Activated B cell treated with CpG ODN at 0.5 μM for 24 hours (primary cell): ENCODE results near the gene RPL35A. TPM values are rescaled to one million over a fixed set of nuclear protein-coding genes. Genes with fewer than 3 reads are reported as not detected.

Experiments
- ATAC-seq: fragments of 200-7000 bp; cut with Tn5 transposase; one replicate; pipeline ENCODE4 v1.10.0; 2021; ENCODE audit warnings: low read depth, mild to moderate bottlenecking, moderate library complexity
- CTCF ChIA-PET: fragments of 350-600 bp; sonication (Branson Sonifier 250); formaldehyde crosslinking; loops from one replicate; lab custom pipeline; 2021; ENCODE audit warnings: antibody characterized with exemption; lab: Charles Lee
- POLR2A ChIA-PET: fragments of 350-600 bp; sonication (Branson Sonifier 250); formaldehyde crosslinking; loops from one replicate; lab custom pipeline; 2021; ENCODE audit warnings: antibody characterized with exemption; lab: Charles Lee
- DNase-seq: peaks from one replicate; pipeline ENCODE4 v3.0.0; 2022
- H3K27ac Mint-ChIP-seq: one replicate; pipeline ENCODE4 v1.8.0; 2020; ENCODE audit warnings: mixed read lengths
- H3K27me3 Mint-ChIP-seq: one replicate; pipeline ENCODE4 v1.8.0; 2021; ENCODE audit warnings: mixed read lengths
- H3K36me3 Mint-ChIP-seq: one replicate; pipeline ENCODE4 v1.8.0; 2021; ENCODE audit warnings: low read depth, mixed read lengths
- H3K4me1 Mint-ChIP-seq: one replicate; pipeline ENCODE4 v1.8.0; 2021; ENCODE audit warnings: mixed read lengths
- H3K4me3 Mint-ChIP-seq: one replicate; pipeline ENCODE4 v1.8.0; 2020; ENCODE audit warnings: mild to moderate bottlenecking, mixed read lengths
- H3K9me3 Mint-ChIP-seq: one replicate; pipeline ENCODE4 v1.8.0; 2020; ENCODE audit warnings: mixed read lengths
- intact Hi-C: fragments of 100-400 bp; cut with micrococcal nuclease; formaldehyde crosslinking; loops from one replicate; pipeline ENCODE4 v1.15.1; 2024
- total RNA-seq: library from RNA; stranded (reverse); gene quantifications from 2 replicates; pipeline ENCODE4 v1.2.3, GENCODE V29; 2022
- TF ChIP-seq, protein P1 (sequence below): fragments of 200-600 bp; IDR thresholded peaks from one replicate; pipeline ENCODE4 v1.8.0; 2022; ENCODE audit warnings: antibody characterized with exemption, mild to moderate bottlenecking

Gene RPL35A
- 1,534 and 1,556 TPM in 2 replicates for total RNA-seq

- ATAC-seq (peak; percentile 89), DNase-seq (peak; percentile 72)
- TF ChIP-seq, protein P1, sequence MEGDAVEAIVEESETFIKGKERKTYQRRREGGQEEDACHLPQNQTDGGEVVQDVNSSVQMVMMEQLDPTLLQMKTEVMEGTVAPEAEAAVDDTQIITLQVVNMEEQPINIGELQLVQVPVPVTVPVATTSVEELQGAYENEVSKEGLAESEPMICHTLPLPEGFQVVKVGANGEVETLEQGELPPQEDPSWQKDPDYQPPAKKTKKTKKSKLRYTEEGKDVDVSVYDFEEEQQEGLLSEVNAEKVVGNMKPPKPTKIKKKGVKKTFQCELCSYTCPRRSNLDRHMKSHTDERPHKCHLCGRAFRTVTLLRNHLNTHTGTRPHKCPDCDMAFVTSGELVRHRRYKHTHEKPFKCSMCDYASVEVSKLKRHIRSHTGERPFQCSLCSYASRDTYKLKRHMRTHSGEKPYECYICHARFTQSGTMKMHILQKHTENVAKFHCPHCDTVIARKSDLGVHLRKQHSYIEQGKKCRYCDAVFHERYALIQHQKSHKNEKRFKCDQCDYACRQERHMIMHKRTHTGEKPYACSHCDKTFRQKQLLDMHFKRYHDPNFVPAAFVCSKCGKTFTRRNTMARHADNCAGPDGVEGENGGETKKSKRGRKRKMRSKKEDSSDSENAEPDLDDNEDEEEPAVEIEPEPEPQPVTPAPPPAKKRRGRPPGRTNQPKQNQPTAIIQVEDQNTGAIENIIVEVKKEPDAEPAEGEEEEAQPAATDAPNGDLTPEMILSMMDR, result no peak
- H3K36me3 Mint-ChIP-seq, result peaks cover 48% of the 10 kb centered on the region
- no peaks in the 10 kb centered on the region for H3K9me3 Mint-ChIP-seq
- CTCF ChIA-PET, result interaction anchor here (2.9 kb wide), 1 partner anchor 131 kb away, joined by 9 read pairs; no protein-coding TSS in a partner anchor
- POLR2A ChIA-PET, result interaction anchor here (0.5 to 2.0 kb wide), 6 partner anchors 9 to 131 kb away, joined by 3 to 13 read pairs (median 4); a partner anchor contains a TSS
- no peaks in the 10 kb centered on the region for H3K27me3 Mint-ChIP-seq
- peak within 1 kb of the TSS; percentile 100 for H3K4me3 Mint-ChIP-seq
- intact Hi-C loops, result loop anchor here (1.0 to 10.0 kb wide), 5 partner anchors 10 to 395 kb away; partner anchors contain the start of genes BDH1, LMLN, LRCH3 and RUBCN
- H3K4me1 Mint-ChIP-seq, result peaks cover 43% of the 10 kb centered on the region
- H3K27ac Mint-ChIP-seq, result peak within 1 kb of the TSS; percentile 99
These were observed at the start of gene RPL35A for GRCh38 chr3:197949778-197950676. RPL35A (plus strand) TSS chr3:197950190; CDS start chr3:197950968, 778 bp downstream.

GRCh38 chr3:197901626-197902025 is 48.4 kb upstream of the RPL35A start:
- Mint-ChIP-seq H3K4me3 (no peak overlapping the region), H3K36me3 (no peaks in the 10 kb centered on the region), H3K27ac (no peak overlapping the region), H3K9me3 (no peaks in the 10 kb centered on the region), H3K4me1 (peaks cover 10% of the 10 kb centered on the region), H3K27me3 (no peaks in the 10 kb centered on the region)
- DNase-seq, result no peak
- TF ChIP-seq, protein P1, result no peak
- no peak for ATAC-seq
- ChIA-PET POLR2A (no interaction called here), CTCF (no interaction called here)
- intact Hi-C loops, result no loop called here

DNA sequence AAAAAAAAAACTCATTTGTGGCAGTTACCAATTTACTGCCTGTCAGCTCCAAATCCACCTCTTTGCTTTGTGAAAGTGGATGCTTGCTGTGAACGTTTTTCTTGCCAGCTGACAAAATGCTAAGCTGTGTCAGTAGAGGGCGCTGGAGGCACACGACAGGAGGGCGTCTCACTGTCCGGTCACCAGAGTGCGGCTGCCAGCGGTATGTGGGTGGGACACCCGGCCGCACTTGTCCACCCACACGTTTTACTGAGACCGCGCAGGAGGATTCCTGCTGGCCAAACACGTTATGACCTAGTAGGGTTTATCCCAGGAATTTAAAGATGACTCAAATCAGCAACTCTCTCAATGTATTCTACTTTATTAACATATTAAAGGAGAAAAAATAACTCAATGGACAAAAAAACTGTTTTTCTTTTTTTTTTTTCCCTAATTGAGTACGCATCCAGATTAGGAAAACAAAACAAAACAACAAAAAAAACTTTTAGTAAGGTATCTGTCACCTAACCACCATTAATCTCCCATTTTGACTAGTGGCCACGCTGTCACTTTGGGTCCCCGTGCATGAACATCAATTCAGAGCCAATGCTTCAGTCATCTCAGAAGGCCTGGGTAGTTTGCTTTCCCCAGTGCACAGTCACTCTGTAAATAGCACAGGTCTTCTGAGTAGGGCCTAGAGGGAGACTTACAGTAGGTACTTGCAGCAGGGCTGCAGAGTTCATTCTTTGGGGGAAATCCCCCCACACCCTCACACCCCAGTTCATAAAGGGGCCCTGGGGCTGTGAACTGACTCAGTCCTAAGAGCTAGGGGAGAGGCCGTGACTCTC is 43.8 kb upstream of the RPL35A start:
- Mint-ChIP-seq H3K36me3 (no peaks in the 10 kb centered on the region), H3K9me3 (no peaks in the 10 kb centered on the region), H3K27me3 (no peaks in the 10 kb centered on the region), H3K27ac (peak overlapping the region; percentile 46), H3K4me3 (no peak overlapping the region), H3K4me1 (peaks cover 14% of the 10 kb centered on the region)
- ATAC-seq (peak; percentile 83), DNase-seq (peak; percentile 58)
- POLR2A ChIA-PET, result interaction anchor here (0.7 kb wide), 2 partner anchors 43 to 163 kb away, joined by 3 to 4 read pairs; no protein-coding TSS in a partner anchor
- CTCF ChIA-PET, result interaction anchor here (0.6 to 2.7 kb wide), 10 partner anchors 9 to 174 kb away, joined by 3 to 9 read pairs (median 4); no protein-coding TSS in a partner anchor
- TF ChIP-seq, protein P1, result peak; percentile 88
- intact Hi-C loops, result loop anchor here (1.0 kb wide), 2 partner anchors 37 to 174 kb away; no protein-coding TSS in a partner anchor

DNA sequence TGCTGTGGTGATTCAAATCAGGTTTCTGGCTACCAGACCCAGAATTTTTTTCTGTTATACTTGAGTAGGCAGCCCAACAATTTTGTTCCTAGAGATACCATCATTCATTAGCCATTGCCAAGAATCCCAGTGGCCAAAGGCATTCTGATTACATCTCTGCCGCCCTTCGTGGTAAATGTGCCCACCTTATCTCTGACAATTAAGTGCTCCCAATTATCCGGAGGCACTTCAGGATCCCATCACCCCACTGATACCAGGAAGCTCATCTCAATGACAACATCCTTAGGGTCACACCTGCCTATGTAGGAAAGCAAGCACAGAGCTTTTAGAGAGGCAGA is 43.2 kb upstream of the RPL35A start:
- Mint-ChIP-seq H3K27me3 (no peaks in the 10 kb centered on the region), H3K27ac (no peak overlapping the region), H3K4me1 (peaks cover 14% of the 10 kb centered on the region), H3K4me3 (no peak overlapping the region), H3K36me3 (no peaks in the 10 kb centered on the region), H3K9me3 (no peaks in the 10 kb centered on the region)
- intact Hi-C loops, result loop anchor here (1.0 kb wide), 2 partner anchors 36 to 173 kb away; no protein-coding TSS in a partner anchor
- ATAC-seq, result no peak
- DNase-seq, result no peak
- ChIA-PET CTCF (interaction anchor here (1.4 to 2.7 kb wide), 2 partner anchors 8 to 174 kb away, joined by 4 to 9 read pairs; no protein-coding TSS in a partner anchor), POLR2A (no interaction called here)
- TF ChIP-seq, protein P1, result no peak
